Measurements from ENCODE around the gene TRIM49.
"Not testable (repeated sequence)": the region's sequence is repeated elsewhere in the genome, so short reads cannot be mapped to it uniquely, and the experiment has no call there.

TRIM49 gene

GRCh38 chr11:89808475-89808874, at the start of gene TRIM49:
Gene TRIM49 (minus strand): TSS chr11:89808575. CDS start chr11:89804469, 4,106 bp downstream.
- not testable (repeated sequence) for DNase-seq (ENCODE audit: low read depth)

- DNase-seq (ENCODE audit: low read depth), result not testable (repeated sequence)
These were observed 18.3 kb upstream of the TRIM49 start for GRCh38 chr11:89826694-89827093.

GRCh38 chr11:89820008-89820407, 11.6 kb upstream of the TRIM49 start:
- DNase-seq (ENCODE audit: low read depth), result not testable (repeated sequence)

GRCh38 chr11:89813535-89813934, 5.2 kb upstream of the TRIM49 start:
- not testable (repeated sequence) for DNase-seq (ENCODE audit: low read depth)

- not testable (repeated sequence) for DNase-seq (ENCODE audit: low read depth)
These were observed 20.8 kb downstream of the TRIM49 start for GRCh38 chr11:89787506-89788063.

GRCh38 chr11:89785726-89786125, 22.6 kb downstream of the TRIM49 start:
- not testable (repeated sequence) for DNase-seq (ENCODE audit: low read depth)

GRCh38 chr11:89750822-89751221, 57.6 kb downstream of the TRIM49 start:
- DNase-seq (ENCODE audit: low read depth), result not testable (repeated sequence)
